NCI-H446 (cell line): ENCODE results near the gene ACTN1.

Source experiments
- DNase-seq, 2 experiments: peaks; one replicate each; lab custom pipeline; 2025; lab: John Stamatoyannopoulos, UW

ACTN1 gene

DNA sequence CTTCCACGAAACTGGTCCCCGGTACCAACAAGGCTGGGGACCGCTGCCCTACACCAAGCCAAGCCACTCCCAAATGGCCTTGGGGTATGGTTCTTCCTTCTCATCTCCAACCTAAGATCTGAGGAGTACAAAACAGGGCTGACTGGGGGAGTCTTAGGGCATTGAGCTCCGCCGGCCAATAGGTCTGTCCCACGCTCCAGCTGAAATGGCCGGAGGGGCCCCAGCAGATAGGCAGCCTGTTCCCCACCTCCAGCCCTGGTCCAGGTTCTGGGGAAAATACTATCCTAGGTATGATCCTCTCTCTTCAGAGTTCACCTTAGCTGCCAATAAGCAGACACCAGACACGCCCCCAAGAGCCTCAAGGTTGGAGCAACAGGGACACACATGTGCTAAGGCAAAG is 90.2 kb downstream of the ACTN1 start:
- DNase-seq: no peak

DNA sequence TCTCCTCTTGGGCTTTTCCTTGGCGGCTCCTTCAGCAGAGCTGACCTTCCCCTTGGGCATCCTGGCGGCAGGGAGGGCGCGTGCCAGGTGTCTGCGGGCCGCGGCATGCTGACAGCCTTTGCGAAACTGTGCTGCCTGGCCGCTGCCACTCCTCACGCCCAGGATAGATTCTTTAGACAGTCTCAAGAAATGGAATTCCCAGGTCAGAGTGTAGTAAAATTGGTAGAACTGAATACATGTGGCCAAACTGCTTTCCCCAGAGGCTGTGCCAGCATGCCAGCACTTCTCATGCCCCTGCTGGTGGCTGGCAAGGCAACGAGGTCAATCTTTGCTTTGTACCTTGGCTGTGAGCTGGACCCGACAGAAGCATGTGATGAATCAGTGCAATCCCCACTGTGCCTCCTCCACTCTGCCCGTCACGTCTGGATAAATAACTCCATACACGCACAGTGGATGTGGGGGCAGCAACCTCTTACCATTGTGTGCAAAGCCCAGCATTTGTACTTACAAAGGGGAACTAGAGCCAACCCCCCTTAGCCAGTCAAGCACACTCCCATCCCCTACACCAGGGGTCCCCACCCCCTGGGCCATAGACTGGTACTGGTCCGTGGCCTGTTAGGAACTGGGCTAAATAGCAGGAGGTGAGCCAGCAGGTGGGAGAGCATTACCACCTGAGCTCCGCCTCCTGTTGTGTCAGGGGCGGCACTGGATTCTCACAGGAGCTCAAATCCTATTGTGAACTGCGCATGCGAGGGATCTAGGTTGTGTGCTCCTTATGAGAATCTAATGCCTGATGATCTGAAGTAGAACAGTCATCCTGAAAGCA is 90.9 kb downstream of the ACTN1 start:
- DNase-seq: no peak

DNA sequence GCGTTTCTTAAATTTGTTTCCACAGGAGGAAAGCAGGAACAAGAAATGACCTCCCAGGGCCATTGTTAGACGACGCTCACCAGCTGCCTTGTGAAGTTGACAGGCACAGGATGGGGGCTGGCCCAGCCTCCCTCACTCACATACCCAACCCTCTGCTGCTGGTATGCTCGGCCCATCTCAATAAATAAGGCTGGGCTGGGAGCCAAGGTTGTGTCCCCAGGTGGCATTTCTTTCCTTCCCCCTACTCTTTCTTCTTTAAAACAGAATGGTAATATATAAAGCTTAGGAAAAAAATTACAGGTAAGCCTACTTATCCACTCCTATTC is 93.0 kb downstream of the ACTN1 start:
- DNase-seq: peak in 1 of 2 experiments; percentile 23

DNA sequence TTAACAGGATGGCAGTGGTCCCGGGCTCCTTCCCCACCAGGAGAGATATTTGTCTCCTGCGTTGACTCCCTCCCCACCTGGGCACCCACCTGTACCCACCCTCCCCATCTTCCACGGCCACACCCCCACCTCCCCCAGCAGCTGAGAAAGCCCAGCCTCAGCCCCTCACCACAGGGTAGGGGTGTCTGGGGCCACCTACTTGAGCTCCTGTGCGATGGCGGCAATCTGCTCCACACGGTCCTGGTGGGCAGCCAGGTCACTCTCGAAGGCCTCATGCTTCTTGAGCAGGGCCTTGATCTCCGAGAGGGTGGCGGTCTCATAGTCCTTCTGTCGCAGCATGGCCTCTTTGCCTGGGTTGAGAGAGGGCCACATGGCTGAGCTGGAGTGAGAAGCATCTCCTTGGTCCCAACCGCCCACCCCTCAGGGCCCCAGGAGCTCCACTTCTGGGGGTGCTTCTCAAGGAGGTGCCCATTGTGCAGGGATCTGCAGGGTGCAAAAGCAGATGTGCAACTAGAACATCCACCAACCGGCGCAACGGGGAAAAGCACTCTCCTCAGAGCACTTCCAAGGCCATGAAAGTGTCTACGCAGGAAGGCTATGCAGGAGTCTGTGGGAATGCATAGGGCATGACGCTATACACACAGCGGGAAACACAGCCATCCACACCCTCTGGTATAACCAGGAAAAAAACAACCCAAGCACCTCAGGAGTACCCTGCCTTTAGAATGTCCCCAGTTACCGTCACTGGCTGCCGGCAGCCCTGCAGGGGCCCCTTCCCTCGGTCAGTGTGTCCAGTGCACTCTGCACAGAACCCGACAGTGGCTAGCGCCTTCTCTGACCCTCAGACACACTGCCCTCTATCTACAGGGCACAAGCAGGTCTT is 93.6 kb downstream of the ACTN1 start:
- DNase-seq: no peak

DNA sequence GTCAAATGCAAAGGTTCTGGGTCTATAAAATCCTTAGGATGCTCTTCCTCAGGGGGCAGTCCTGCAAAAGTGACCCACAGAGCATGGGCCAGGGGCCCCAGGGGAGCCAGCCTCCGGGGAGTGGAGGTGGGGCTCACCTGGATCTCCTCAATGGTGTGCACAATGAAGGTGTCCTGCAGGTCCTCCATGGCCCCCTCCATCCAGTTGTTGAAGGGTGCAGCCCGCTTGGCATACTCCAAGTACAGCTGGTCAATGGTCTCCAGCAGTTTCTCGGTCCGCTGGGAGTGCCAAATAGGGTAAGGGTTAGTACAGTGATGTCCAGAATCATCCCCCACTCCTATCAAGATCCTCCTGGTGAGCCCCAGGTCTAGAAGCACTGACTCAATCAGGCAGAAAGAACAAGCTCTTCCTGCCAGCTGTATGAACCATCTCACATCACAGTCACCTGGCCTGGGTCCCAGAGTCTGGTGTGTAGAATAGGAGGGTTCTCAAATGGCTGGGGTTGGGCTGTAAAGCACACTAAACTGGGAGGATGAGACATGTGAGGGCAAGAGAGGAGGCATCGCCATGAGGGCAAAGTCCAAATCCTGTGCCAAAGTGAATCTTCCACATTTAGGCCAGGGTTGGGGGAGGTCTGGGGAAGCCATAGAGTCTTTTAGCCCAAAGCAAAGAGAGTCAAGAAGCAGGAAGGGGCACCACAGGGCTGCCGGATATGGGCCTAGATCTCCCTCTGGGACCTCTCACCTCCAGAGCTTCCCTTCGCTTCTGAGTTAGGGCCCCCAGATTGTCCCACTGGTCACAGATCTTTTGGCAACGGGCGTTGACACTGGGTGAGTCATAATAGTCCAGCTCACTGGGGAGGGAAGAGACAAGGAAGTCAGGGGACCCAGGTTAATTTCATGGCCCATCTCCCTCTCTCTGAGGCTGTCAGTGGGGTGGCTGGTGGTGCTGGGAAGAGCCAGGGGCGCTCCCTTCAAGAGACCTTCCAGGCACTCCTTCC is 94.8 kb downstream of the ACTN1 start:
- DNase-seq: peak; percentile 48 to 89

DNA sequence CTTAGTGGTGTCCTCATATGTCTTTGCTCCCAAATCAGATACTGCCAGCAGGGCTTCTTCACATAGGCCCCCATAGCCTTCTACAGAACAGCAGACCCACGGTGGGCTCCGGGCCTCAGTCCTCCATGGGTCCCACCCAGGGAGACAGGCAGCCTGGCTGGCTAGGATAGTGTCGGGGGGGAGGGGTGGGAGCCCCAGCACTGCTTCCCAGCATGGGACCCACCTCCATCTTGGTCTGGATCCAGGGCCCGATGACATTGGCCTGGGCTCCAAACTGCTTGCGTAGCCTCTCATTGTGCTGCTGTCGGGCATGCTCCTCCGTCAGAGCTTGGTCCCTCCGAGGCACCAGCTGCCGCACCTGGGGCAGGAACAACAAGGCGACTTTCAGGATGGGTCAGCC is 96.9 kb downstream of the ACTN1 start:
- no peak for DNase-seq

DNA sequence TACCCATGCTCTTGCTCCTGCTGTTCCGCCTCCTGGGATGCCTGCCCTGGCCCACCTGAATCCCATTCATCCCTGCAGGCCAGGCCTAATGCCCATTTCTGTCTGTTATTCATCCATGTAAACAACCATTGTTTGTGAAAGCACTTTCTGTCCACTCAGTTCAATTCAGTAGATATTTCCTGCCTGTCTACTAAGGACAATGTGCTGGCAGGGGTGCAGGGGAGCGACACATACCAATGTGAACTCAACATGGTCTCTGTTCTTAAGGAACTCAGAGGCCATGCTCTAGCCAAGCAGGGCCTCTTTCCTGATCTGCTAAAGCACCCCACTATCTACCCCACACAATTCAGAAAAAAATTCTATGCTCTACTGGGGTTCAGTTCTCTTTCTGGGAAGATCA is 97.7 kb downstream of the ACTN1 start:
- DNase-seq: no peak

DNA sequence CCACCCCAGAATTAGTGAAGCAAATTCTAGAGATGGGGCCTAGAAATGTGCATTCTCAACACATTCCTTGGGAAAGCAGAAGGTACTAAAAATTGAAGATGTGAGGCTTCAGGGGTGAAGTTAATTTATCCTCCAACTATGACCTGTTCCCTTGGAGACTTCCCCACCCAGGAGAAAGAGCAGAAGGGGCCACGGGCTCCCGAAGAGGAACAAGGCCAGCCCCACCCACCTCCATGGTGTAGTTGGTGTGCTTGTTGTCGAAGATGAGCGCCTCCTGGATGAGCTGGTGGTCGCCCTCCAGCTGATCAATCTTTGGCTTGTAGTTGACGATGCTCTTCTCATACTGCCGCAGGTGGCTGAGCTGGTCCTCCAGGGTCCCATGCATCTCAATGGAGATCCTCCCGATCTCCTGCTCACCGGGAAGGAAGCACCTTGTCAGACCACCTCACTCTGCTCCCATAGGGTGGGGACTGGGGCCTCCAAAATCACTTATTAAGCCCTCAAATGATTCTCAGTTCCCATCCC is 98.5 kb downstream of the ACTN1 start:
- no peak for DNase-seq

DNA sequence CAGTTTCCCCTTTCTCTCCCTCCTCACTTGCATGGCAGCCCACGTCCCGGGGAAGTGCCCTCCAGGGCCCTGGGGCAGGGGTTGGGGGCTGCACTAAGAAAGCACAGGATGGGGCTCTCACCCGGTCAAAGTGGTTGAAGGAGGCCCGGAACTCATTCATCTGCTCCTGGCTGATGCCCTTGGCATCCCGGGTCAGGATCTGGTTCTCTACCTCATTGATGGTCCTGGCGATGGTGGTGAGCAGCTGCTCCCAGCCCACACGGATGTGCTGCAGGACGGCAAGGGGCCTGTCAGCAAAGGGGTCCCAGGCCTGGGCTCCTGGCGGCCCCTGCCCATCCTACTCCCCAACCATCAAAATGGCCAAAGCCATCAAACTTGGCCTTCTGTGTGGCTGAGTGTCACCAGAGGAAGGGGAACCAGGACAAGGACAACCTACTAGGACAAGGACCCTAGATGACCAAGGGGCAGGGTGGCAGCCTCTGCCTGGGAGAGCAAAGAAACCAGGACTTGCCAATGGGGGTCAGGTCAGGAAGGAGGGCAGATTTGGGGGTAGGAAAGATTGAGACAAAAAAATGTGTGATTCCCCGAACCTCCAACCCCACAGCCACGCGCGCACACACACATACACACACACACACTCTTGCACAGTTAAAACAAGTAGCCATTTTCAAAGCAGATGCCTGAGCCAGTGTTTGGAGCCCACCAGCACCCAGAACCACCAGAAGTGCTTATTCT is 99.1 kb downstream of the ACTN1 start:
- no peak for DNase-seq

DNA sequence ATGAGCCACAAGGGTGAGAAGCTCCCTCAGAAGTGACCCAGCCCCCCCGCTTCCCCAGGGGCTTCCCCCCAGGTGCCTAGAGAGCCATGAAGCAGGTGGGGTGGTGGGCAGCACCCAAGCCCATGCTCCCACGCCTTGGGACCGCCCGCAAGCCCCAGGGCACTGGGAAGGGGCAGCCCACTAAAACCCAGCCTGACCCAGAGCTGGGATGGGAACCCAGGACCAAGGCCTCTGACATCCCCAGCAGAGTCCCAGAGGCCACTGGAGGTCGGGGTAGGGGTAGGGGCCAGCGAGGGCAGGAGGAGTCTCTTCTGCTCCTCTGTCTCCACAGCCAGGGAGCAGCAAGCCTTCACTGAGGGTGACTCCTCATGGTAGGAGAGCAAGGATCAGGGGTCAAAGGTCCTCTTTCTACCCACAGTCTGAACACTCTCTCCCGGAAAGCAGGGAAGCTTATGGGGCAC is 99.8 kb downstream of the ACTN1 start:
- DNase-seq: no peak

DNA sequence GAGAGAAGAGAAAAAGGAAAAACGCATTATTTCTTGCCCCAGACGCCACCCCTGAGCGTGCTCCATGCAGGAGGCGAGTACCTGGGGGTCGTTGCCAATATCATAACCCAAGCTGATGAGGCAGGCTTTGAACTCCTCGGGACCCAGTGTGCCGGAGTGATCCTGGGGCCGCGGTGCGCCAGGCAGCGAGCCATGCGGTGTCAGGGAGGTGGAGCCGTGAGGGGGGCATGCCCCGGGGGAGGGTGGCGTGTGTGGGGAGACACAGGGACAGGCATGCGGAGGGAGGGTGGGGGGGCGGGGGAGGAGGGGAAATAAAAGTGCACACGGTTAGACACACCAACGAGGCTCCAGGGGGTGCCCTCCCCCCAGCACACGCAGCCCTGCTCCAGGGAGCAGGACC is 100.2 kb downstream of the ACTN1 start:
- no peak for DNase-seq

DNA sequence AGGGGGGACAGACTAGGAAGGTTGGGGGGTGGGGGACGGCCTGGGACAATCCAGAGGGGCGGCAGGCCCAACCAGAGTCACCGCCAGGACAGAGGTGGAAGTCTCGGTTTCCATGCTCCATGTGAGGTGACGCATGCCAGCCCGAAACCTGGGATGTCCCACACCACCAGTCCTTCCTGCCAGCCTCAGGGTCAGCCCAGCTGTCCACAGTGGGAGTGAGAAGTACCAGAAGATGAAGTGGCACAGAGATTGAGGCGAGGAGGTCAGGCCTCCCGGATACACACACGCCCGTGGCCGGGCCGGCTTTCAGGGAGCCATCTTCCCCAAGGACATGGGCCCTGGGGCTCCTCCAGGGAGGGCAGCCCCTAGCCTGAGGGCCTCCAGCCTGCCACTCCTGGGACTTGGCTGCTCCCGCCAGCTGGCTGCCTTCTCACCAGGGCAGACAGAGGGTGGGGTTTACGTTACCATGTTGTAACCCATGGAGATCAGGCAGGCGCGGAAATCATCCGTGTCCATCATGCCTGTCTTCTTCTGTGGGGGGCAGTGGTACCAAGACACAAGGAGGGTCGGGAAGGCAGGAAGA is 101.0 kb downstream of the ACTN1 start:
- no peak for DNase-seq

DNA sequence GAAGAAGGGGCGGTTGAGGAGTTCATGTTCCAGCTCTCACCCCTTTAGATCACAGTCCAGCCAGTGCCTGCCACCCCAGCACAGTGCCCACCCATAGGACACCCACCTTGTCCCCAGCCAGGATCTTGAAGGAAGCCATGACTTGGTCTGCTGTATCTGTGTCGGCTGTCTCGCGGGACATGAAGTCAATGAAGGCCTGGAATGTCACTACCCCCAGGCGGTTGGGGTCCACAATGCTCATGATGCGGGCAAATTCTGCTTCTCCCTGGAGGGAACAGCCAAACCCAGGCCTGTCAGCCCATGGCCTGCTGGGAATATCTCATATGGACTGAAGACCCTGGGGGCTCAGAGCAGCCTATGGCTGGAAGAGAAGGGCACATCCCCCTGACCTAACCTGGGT is 102.1 kb downstream of the ACTN1 start:
- DNase-seq: no peak

DNA sequence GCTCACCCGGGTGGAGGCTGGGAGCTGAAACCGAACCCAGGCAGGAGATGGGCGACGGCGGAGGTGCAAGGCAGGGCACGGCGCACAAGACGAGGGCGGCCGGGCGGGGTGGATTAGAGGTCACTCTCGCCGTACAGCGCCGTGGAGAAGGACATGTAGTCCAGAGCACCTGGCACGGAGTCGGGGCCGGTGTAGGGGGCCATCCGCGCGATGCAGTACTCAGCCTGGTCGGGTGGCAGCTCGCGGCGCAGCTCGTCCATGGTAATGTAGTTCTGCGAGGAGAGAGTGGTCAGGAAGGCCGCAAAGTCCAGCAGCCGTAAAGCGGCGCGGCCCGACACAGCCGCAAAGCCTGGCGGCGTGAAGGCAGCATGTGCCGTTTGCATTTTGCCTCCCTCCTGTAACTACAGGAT is 104.4 kb downstream of the ACTN1 start:
- no peak for DNase-seq

DNA sequence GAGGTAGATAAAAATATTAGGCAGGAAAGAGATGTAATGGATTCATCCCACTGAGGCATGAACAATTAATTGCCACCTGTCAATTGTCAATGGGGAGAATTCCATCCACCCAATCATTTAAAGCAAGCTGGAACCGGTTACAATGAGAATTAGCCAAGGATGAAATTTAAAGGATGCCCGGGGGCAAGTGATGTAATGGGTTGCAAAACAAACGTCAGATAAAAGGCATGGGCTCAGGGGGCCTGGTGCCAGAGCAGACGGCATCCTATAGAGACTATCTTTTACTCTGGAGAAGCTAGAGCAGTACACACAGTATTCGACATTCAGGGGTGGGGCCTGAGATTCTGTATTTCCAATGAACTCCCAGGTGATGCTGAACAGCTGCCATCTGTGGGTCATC is 105.7 kb downstream of the ACTN1 start:
- DNase-seq: no peak

DNA sequence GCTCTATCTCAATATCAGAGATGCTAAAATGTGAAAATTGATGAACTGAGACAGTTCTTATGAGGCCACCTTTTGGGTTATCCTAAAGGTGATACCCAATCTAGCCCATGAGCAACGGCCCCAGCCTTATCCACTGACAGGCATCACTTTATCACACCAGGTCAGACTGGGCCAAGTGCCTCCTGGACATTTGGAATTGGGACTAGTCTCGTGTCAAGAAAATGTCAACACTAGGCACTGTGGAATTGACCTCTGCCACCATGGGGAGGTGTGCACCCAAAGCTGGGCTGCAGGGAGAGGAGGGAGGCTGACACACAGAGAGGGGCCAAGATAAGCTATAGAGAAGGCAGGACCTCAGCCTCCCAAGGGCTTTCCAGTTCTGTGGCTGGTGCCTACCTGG is 107.7 kb downstream of the ACTN1 start:
- no peak for DNase-seq

DNA sequence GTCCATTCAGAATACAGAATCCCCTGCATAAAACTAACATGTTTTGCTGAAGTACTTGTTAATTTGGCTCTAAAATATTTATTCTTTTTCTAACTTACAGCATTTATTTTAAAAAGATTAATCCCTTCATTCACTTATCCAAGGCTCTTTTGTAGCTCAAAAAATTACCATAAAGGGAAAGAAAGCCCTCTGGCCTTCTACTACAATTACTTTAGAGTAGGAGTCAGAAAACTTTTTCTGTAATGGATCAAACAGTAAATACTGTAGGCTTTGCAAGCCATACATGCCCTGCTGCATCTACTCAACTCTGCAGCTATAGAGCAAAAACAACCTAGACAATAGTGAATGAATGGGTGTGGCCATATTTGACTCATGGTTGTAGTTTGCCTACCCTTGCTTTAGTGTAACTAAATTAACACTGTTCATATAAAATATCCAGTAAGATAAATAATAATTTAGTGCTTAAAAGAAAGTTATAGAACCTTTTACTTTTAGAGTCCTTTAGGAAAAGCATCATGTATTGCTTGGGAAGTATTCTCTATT is 112.0 kb downstream of the ACTN1 start:
- DNase-seq: no peak

DNA sequence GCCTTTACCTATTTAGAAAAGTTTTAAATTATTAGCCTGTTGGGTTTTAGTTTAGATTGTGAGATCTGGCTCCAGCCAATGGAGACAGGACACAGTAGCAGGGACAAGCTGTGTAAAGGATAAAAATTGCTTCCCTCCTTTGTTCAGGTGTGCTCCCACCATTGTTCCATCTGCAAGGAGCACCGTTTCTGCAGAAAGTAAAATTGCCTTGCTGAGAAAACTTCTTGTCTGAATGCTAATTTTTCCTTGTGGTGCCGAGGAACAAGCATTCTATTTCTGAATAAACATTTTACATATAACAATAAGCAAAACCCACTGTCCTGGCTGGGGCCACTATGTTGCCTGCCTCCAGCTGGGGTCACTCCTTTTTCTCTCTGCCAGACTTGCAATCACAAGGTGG is 113.6 kb downstream of the ACTN1 start:
- no peak for DNase-seq

DNA sequence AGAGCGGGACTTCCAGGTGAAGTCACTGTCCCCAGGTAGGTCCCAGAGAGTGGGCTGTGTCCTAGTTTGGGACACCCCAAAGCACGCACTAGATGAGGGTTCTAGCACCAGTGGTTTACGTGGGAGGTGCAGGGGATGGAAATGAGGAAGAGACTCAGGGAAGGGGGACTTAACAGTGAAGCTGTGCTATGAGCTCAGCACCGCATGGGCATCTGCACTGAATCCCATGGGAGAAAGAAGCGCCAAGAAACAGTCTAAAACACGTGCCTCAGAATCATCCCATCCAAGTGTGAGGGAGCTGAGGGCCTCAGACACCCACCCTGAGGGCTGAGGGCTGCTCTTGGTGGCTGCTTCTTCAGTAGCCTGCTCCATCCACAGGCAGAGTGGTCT is 114.7 kb downstream of the ACTN1 start:
- peak in 1 of 2 experiments; percentile 14 for DNase-seq

DNA sequence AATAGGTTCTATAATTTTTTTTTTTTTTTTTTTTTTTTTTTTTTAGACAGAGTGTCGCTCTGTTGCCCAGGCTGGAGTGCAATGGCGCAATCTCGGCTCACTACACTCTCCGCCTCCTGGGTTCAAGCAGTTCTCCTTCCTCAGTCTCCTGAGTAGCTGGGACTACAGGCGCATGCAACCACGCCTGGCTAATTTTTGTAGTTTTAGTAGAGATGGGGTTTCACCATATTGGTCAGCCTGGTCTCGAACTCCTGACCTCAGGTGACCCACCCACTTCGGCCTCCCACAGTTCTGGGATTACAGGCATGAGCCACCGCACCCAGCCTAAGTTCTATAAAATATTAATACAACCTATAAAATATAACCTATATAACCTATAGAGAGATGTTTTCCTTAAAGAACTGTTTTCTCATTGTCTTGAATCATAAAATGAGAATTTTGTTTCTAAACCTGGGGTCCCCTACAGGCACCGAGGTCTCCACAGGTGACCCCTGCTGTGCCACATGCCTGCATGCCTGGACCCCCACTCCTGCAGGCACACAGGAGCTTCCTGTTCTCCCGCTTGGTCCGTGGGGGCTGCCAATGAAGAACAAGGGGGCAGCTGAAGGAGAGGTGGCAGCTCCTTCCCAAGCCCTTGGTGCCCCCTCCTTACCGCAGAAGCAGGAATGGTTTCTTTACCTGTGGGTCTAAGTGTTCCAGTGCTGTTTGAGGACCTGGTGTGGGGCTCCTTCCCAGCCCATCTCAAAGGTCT is 115.3 kb downstream of the ACTN1 start:
- DNase-seq: no peak
